Activated gamma-delta T cell (primary cell): Measurements from ENCODE around the gene SETMAR.
"Not testable (repeated sequence)": the region's sequence is repeated elsewhere in the genome, so short reads cannot be mapped to it uniquely, and the experiment has no call there.

Source experiments
- DNase-seq: peaks from one replicate; lab custom pipeline; 2025; lab: John Stamatoyannopoulos, UW

Gene SETMAR

DNA sequence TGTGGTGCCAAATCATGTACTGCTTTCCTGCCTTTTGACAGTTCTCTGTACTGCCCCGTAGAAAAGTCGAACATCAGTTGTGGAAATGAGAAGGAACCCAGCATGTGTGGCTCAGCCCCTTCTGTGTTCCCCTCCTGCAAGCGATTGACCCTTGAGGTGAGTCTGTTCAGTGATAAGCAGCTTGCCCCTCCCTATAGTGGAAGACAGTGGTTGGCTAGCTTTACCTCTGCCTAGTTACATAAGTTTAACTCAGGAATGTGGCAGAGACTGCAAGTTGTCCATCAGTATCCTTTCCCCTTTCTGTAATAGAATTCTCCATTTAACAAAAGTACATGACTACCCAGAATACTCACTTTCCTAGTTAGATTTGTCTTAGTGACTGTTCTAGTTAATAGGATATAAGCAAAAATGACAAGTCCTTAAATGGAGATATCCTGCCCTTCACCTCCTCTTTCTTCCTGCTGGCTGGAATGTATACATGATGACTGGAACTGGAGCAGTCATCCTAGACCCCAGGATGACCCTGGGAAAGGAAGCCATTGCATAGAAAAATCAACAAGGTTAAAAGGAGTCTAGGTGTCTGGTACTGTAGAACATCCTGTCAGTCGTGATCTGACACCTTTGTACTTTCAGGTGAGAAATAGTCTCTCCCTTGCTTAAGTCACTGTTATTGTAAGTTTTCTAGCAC is 10.6 kb downstream of the SETMAR start:
- no peak for DNase-seq

DNA sequence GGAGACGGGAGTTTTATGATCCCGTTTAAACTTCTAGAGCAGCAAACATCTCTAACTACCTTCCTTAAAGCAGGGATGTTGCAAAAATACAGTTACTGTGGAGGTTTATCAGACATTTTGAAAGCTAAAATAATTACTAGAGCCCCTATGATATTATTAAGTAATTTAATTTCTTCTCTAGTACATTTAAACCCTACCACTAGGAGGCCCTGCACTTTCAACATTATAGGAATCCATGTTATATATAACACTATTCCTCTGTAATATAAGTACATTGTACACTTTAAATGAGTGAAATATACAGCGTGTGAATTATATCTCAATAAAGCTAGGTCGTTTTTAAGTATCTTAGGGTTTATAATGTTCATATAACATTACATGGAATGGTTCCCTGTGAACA is 11.5 kb downstream of the SETMAR start:
- DNase-seq = no peak

DNA sequence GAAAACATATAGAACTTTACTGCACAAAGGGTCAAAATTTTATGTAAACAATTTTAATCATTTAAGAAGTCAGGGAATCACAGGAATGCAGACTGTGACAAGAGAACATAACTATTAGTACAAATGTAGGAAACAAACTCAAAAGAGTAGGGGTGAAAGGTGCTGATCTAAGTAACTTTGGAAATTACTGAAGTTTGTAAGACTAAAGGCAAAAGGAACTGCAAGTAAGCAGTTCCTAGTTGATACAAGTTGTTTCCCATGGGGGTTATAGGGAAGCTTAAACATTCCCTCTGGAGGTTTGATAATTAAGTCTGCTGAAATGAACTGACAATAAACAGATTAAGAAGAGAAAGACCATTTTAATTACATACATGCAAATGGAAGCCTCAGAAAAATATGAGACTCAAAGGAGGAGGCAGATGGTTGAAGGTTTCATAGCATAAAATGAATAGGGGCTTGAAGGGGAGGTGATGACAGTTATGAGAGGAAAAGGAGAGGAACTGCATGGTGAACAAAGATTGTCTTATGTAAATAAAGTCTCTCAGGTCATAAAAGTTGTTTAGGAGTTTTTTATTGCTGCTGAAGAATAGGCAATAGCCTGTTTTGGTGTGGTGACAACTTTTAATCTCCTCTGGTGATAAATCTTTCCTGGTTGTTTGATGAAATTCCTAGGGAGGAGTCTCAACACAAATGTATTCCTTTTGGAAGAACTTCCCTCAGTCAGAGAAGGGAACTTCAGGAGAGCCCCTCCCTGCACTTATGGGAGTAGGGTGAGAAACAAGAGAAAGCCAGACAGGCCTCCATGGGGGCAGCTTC is 17.1 kb downstream of the SETMAR start:
- no peak for DNase-seq

DNA sequence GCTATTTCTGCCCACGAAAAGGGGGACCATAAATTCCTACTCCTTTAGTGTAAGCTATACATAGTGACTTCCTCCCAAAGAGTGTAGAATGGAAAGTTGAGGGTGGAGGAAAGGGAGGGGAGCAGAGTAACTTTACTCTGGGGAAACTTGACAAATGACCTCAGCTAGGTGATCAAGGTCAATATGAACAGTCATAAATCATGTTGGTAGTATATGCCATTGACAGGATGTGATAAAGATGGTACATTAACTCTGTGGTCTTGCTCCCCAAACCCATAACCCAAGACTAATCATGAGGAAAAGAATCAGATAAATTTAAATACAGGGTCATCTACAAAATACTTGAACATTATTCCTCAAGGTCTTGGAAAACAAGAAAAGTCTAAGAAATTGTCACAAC is 18.6 kb downstream of the SETMAR start:
- no peak for DNase-seq

DNA sequence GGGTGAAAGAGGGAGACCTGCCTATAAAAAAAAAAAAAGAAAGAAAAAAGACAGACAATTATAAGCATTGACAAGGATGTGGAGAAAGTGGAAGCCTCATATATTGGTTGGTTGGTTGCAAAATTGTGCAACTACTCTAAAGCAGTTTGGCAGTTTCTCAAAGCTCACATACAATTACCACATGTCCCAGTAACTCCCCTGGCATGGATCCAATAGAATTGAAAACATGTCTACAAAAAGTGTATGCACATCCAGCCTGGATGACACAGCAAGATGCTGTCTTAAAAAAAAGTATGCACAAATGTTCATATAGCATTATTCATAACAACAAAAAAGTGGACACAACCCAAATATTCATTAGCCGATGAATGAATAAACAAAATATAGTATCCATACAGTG is 19.5 kb downstream of the SETMAR start:
- DNase-seq = no peak

DNA sequence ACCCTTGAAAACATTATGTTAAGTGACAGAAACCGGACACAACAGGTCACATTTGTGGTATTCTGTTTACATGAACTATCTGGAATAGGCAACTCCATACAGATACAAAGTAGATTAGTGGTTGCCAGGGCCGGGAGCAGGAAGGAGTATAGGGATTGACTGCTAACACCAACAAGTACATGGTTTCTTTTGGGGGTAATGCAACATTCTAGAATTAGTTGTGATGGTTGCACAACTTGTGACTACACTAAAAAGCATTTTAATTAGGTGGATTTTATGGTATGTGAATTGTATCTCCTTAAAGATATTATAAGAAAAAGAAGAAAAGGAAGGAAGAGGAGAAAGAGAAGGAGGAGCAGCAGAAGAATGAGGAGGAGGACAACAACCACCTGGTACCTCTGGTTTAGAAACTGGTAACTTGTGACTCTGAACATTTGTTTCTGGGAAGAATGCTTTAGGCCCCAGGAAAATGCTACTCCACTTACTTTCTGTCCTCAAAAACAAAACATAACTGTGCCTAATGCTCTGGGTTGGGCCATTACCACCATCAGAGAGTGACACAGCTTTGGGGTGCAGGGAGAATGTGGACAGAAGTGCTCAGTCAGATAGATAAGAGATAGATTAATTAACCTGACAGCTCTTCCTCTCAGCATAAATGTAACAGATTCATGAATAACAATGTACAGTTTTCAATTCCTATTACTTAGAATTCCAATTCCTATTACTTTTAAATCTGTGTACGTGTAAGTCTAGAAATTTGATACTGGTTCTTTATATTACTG is 20.3 kb downstream of the SETMAR start:
- DNase-seq = no peak

DNA sequence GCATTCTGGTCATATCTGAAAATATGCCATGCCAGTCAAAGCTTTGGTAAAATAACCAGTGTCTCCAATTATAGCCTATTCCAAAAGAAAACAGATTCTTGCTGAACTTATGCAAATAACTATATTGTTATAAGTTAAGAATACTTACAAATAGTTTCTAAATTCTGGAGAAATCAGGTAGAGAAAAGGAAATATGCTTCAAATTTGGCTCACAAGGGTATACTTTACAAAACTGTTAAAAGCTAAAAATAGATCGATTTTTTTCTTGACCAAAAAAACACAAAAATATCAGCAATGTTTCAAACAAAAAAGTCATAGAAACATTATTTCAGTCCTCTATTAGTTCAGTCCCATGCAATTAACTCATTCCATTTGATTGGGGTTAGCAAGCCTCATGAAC is 23.7 kb downstream of the SETMAR start:
- DNase-seq = no peak

DNA sequence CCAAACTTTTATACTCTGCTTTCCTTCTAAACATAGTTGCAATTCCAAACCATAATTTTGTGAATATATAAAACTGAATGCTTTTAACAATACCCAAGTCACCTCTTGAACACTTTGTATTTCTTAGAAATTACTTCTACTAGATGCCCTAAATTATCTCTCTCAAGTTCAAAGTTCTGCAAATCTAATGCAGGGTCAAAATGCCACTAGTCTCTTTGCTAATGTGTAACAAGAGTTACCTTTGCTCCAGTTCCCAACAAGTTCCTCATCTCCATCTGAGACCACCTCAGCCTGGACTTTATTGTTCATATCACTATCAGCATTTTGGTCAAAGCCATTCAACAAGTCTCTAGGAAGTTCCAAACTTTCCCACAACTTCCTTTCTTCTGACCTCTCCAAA is 26.6 kb downstream of the SETMAR start:
- not testable (repeated sequence) for DNase-seq

DNA sequence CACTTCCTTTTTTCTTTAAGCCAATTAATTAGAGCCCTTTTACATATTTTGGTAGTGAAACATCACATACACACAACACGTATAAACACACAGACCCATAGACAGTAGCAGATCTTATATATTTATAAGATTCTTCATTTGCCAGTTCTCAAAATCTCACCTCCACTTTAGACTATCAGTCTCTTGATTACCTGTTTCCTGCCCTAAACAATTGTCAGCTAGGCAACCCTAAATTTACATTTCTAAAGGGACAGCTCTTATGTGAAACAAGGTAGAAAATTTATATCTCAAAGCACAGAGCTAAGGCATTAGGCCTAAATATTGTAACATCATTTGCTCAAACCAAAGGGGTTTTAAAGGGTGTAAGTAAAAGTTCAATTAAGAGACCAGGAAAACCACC is 28.9 kb downstream of the SETMAR start:
- DNase-seq = no peak

DNA sequence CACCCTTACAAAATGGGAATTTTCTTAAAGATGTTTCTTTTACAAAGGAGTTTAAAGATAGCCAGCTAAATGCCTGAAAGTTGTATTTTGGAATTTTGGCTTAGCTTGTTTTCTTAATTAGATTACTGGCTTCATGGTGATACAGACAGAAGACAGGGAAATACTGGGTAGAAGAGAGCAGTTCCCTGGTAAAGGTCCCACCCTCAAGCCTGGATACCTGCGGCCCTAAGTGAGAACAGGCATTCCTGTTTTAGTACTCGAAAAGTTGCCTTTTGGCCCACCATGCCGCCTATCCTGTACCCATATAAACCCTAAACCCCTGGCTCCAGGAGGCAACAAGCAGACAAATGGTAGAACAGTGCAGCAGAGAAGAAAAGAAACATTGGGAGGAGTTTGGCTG is 29.4 kb downstream of the SETMAR start:
- DNase-seq = no peak

DNA sequence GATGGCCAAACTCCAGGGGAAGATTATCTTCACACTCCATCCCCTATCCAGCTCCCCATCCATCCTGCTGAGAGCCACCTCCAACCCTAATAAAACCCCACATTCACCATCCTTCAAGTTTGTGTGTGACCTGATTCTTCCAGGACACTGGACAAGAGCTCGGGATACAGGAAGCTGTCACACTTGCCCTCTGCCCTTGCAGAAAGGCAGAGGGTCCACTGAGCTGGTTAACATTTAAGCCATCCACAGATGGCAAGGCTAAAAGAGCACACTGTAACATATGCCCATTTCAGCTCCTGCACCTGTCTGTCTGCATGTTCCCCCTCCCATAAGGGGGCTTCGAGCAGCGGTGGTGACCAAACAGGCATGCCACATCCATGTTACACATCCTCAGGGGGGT is 29.8 kb downstream of the SETMAR start:
- no peak for DNase-seq

DNA sequence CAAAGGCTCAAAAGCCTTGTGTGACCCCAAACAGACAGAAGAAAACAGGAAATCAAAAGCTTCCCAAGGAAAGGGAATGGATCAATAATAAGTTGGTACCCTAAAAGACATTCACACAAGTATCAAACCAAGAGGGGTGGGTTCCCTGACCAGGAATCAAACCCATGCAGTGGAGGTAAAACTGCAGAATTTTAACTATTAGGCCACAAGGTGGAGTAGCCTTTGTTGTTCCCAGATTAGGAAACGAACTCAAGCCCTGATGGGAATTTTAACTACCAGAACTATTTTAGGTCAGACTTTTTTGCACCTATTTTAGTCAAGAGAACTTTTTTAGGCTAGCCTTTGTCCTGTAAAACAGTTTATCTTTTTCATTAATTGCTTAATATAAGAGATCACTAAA is 31.4 kb downstream of the SETMAR start:
- no peak for DNase-seq

DNA sequence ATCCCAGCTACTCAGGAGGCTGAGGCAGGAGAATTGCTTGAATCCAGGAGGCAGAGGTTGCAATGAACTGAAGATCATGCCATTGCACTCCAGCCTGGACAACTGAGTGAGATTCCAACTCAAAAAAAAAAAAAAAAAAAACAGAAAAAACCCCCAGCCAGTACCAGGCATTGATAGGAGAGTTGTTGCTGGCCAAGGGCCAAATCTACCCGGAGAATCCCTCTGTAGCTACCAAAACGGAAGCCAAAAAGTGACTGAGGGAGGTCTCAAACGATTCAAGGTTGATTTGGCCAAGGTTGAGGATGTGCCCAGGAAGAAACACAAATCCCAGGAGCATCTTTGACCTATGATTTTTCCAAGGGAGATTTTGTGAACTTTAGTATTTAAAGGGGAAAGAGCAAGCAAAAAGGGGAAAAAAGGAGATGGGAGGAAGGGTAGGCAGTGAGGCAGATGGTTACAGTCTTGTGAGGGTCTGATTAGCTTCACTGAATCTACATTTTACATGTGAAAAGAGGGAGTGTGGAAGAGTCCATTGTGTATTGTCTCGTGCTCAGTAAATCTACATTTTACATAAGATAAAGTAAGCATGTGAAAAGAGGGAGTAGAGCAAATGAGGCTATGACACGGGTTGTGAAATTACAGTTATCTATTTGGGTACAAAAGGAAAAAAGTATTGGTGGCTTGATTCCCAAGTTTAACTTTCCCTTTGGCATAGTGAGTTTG is 32.8 kb downstream of the SETMAR start:
- DNase-seq = no peak

DNA sequence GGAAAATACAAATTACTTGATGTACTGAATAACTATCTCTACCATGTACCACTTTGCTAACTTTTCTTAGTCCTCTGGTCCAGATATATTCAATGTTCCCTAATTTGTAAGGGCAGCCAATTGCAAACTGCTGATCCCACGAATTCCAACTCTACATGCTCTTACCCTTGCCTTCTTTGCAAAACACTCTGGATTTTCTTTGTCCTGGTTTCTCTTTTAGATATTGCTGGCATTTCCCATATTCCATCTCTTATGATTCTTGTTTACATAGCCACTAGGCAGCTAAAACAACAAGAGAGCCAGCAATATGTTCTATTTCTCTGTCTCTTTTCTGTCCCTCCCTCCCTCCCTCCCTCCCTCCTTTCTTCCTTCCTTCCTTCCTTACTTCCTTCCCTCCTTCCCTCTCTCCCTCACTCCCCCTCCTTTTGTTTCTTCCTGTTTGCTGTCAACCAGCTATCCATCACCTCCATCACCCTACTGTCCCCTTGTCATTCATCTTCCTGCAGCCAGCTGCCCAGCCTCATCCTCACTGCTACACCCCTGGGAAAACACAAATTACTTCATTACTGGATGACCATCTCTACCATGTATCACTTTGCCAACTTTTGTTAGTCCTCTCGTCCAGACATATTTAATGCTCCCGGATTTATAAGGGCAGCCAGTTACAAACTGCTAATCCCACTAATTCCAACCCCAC is 33.8 kb downstream of the SETMAR start:
- no peak for DNase-seq

DNA sequence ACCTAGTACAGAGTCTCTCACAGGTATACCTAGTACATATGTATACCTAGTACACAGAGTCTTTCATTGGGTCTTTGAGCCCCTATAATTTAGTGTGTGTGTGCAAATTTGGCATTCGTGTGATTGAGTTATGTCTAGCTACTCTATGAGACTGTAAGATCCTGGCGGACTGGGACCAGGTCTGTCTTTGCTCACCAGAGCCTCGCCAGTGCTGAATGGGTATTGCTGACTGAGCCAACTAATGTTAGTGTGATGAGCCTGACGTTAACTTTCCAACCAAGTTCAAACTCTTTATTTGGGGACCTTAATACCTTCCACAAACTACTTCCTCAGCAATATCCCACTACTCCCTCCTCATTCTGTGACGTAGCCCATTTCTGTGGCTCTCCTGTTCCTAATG is 35.6 kb downstream of the SETMAR start:
- DNase-seq = no peak

DNA sequence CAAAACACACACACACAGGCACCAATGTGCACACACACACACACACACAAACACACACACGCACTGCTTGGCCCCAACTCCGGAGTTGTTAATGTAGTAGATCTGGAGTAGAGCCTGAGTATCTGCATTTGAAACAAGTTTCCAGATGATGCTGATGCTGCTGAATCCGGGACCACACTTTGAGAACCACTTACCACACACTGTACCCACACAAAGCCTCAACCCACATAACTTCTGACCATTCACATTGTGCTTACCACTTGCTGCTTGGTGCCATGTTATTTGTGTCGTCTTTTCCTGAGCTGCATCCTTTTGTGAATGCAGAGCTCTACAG is 36.9 kb downstream of the SETMAR start:
- no peak for DNase-seq

DNA sequence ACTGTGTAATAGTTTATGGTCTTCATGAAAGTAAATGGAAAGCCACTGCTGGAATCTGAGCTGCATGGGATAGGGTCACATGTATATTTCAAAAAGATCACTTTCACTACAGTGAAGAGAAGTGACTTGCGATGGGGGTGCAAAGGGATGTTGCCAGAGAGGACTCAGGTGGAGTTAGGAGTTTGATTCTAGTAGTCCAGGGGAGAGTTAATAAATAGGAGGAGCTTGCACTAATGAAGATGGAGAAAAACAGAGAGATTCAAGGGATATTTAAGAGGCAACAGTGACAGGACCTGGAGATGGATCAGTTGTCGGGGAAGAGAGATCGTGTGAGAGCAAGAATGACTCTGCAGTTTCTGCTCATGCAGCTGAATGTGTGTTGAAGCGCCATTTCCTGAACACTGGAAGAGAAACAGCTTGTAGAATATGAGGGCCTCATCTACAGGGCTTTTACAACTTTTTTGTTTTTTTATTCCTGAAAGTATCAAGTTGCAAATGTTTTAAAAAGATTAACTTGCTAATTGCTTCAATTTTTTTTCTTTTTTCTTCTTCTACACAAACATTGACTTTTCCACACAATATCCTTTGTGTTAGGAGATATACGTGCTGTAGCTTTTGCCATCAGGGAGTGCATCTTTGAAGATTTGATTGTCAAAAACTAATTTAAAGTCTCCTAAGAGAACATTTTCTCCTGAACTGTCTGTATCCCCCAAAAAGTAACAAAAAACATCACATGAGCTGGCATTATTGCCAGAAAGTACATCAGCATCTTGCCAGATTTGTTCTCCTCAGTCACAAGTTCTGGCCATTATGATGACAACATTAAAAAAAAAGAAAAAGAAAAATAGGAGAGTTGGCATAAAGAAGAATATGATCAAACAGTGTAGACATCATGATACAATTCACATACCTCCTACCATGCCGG is 37.5 kb downstream of the SETMAR start:
- DNase-seq = no peak

DNA sequence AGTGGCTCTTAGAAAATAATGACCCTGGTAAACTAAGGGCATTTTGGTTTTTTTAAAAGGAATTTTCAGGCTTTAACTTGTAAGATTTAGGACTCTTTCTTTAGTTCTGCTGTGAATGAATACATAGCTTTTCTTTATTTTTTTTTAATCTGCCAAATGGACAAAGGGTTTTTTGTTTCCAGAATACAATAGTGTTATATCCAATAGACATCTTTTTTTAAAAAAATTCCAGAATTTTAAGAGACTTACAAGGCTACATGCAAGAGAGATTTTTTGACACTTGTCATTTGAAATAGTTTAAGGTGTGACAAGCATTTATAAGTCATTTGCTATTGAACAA is 38.1 kb downstream of the SETMAR start:
- no peak for DNase-seq

DNA sequence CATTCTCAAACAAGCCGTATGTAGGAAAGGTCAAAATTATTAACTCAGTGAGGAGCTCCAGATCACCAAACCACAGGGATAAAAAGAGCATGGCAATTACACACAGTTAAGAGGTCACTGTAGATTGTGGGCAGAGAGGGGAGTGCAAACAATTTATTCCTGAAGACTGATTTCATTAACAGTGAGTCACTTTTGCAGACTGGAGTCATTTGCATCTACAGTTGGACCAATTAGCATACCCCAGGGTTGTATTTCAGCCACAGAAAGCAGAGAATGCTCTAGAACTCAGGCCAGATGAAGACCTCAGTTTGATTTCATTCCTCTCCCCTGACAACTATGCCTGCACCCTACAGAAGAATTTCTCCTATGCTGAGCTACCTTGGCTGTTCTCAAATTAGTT is 40.1 kb downstream of the SETMAR start:
- no peak for DNase-seq

DNA sequence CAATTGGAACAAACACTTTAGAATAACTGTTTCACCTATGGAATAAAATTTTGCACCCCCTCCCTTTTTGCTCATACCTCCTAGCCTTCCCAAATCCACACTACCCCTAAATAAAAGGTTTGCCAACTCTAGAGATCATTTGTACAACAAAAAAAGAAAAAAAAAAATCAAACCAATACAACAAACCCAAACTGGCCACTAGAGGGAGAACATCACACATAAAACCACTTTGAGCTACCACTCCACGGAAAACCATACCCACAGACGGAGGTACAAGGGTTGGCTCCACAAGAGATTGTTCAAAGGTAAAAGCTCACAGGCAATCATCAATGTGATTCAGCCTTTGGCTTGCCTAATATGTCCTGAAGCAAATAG is 47.6 kb downstream of the SETMAR start:
- DNase-seq = no peak
